Omental fat pad (tissue), 4 donors: ENCODE results near the gene NAT14. TPM values are rescaled to one million over a fixed set of nuclear protein-coding genes. Genes with fewer than 3 reads are reported as not detected.

Source experiments
- ATAC-seq: fragments of 150-250 bp; one replicate; pipeline ENCODE4 v1.9.1; 2016; ENCODE audit warnings: mild to moderate bottlenecking, moderate library complexity; ENCODE audit not compliant: low FRiP score
- DNase-seq: peaks from one replicate; pipeline ENCODE4 v3.0.0-alpha.2; 2019; ENCODE audit warnings: low spot score
- total RNA-seq, 4 donors: library from RNA; depleted of rRNA; stranded (reverse); fragments of >200 nt; gene quantifications; one replicate each; pipeline ENCODE4 v1.1.0, GENCODE V29; 2016
- TF ChIP-seq, protein P1 (sequence below), 3 donors: fragments of 450-650 bp; IDR thresholded peaks; one replicate each; pipeline ENCODE4 v1.5.1; 2016 to 2017; ENCODE audit warnings: antibody characterized with exemption in 3 of 3, mild to moderate bottlenecking in 3 of 3, moderate library complexity in 2 of 3

NAT14 gene
- total RNA-seq, 4 donors from 2014 or later: 2.3 to 4.6 (median 2.6) TPM

DNA sequence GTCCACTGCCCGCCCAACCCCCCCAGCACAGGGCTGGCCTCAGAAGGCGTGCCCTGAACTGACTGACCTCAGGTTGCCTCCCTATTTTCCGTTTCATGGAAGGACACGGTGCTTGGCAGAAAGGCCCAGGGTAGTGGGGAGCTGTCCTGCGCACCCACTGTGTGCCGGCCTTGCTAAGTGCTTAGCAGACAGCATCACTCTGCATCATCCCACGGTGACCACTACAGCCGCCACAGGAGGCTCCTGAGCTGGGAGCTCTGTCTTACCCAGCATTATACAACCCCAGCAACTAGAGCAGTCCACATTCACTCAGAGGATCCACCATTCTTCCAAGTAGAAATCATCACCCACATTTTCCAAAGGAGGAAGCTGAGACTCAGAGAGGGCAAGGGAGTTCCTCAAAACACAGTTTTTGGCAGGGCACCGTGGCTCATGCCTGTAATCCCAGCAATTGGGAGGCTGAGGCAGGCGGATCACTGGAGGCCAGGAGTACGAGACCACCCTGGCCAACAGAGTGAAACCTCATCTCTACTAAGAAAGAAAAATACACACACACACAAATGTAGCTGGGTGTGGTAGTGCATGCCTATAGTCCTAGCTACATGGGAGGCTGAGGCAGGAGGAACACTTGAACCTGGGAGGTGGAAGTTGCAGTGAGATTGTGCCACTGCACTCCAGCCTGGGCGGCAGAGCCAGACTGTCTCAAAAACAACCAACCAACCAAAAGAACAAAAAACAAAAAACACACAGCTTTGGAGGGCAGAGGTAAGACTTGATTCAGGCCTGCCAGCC, 50.4 kb downstream of the NAT14 start:
- DNase-seq: no peak
- ATAC-seq: no peak
- TF ChIP-seq, protein P1, sequence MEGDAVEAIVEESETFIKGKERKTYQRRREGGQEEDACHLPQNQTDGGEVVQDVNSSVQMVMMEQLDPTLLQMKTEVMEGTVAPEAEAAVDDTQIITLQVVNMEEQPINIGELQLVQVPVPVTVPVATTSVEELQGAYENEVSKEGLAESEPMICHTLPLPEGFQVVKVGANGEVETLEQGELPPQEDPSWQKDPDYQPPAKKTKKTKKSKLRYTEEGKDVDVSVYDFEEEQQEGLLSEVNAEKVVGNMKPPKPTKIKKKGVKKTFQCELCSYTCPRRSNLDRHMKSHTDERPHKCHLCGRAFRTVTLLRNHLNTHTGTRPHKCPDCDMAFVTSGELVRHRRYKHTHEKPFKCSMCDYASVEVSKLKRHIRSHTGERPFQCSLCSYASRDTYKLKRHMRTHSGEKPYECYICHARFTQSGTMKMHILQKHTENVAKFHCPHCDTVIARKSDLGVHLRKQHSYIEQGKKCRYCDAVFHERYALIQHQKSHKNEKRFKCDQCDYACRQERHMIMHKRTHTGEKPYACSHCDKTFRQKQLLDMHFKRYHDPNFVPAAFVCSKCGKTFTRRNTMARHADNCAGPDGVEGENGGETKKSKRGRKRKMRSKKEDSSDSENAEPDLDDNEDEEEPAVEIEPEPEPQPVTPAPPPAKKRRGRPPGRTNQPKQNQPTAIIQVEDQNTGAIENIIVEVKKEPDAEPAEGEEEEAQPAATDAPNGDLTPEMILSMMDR (IDR thresholded peaks at IDR 0.05): no peak

DNA sequence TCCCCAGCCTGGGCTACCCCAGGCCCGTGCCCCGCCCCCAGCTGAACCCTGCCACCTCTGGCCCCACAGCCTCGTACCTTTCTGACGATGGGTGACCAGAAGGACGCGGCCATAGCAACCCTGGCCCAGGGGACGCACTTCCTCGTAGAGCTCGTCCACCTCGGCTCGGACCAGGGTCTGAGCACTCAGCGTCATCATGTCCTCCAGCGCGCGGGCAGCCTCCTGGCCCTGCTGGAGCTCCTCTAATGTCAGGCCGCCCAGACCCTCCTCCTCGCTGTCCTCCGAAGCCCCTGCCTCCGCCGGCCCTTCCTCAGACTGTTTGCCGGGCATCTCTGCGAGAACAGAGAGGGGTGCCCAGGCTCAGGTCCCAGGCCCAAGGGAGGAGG, 51.0 kb downstream of the NAT14 start:
- ATAC-seq: no peak
- TF ChIP-seq, protein P1 (IDR thresholded peaks at IDR 0.05): no peak
- no peak for DNase-seq

GRCh38 chr19:55536366-55536765, 51.4 kb downstream of the NAT14 start:
- TF ChIP-seq, protein P1 (IDR thresholded peaks at IDR 0.05): no peak
- ATAC-seq (no peak), DNase-seq (no peak)

Other genes with a start within 250 kb of the NAT14 start
- gene PPP6R1, start 226.2 kb upstream of the NAT14 start, total RNA-seq: 10 to 100 TPM; 27.8 to 43.6 (median 35.5) TPM
- gene HSPBP1, start 205.1 kb upstream of the NAT14 start, total RNA-seq: 10 to 100 TPM; 19.5 to 25.9 (median 21.2) TPM
- gene BRSK1, start 201.2 kb upstream of the NAT14 start, total RNA-seq: 1 to 10 TPM in 1 of 4 donors, under 1 TPM in 1, not detected in 2; 0.19 to 2.1 TPM
- gene TMEM150B, start 159.8 kb upstream of the NAT14 start, total RNA-seq: 10 to 100 TPM in 2 of 4 donors, 1 to 10 TPM in 2; 5.6 to 26.7 (median 16.6) TPM
- gene KMT5C, start 145.3 kb upstream of the NAT14 start, total RNA-seq: 10 to 100 TPM in 1 of 4 donors, 1 to 10 TPM in 3; 5.3 to 22.9 (median 6.8) TPM
- under 1 TPM in 1 of 4 donors, not detected in 3; 0.56 TPM for gene COX6B2, start 130.5 kb upstream of the NAT14 start, total RNA-seq
- under 1 TPM in 1 of 4 donors, not detected in 3; 0.09 TPM for gene GARIN5B, start 121.9 kb upstream of the NAT14 start, total RNA-seq
- gene IL11, start 114.7 kb upstream of the NAT14 start, total RNA-seq: 1 to 10 TPM in 1 of 4 donors, under 1 TPM in 1, not detected in 2; 0.28 to 1.2 TPM
- gene TMEM190, start 108.4 kb upstream of the NAT14 start, total RNA-seq: not detected
- 1 to 10 TPM in 3 of 4 donors, not detected in 1; 1.5 to 1.7 (median 1.6) TPM for gene TMEM238, start 100.9 kb upstream of the NAT14 start, total RNA-seq
- 100 to 1,000 TPM; 490 to 747 (median 555) TPM for gene RPL28, start 99.3 kb upstream of the NAT14 start, total RNA-seq
- gene UBE2S, start 77.4 kb upstream of the NAT14 start, total RNA-seq: 10 to 100 TPM in 2 of 4 donors, 1 to 10 TPM in 2; 7.4 to 25.6 (median 13.0) TPM
- not detected for gene SHISA7, start 41.9 kb upstream of the NAT14 start, total RNA-seq
- gene ISOC2, start 23.5 kb upstream of the NAT14 start, total RNA-seq: 10 to 100 TPM; 52.5 to 96.8 (median 62.5) TPM
- gene C19orf85, start 20.4 kb upstream of the NAT14 start, total RNA-seq: not detected
- 1 to 10 TPM; 1.7 to 6.4 (median 2.6) TPM for gene ZNF628, start 8.6 kb upstream of the NAT14 start, total RNA-seq
- gene SSC5D, start 3.2 kb downstream of the NAT14 start, total RNA-seq: 1 to 10 TPM; 1.6 to 6.1 (median 3.5) TPM
- under 1 TPM in 1 of 4 donors, not detected in 3; 0.56 TPM for gene SBK2, start 51.9 kb downstream of the NAT14 start, total RNA-seq
- 1 to 10 TPM in 1 of 4 donors, under 1 TPM in 2, not detected in 1; 0.36 to 1.5 (median 0.79) TPM for gene SBK3, start 60.4 kb downstream of the NAT14 start, total RNA-seq
- 1 to 10 TPM; 1.3 to 4.0 (median 2.3) TPM for gene ZNF579, start 95.7 kb downstream of the NAT14 start, total RNA-seq
- 1 to 10 TPM; 4.2 to 7.1 (median 5.0) TPM for gene FIZ1, start 114.3 kb downstream of the NAT14 start, total RNA-seq
- 10 to 100 TPM; 15.6 to 27.5 (median 17.4) TPM for gene ZNF524, start 115.1 kb downstream of the NAT14 start, total RNA-seq
- gene ZNF865, start 120.5 kb downstream of the NAT14 start, total RNA-seq: 1 to 10 TPM; 2.2 to 6.3 (median 3.8) TPM
- 1 to 10 TPM; 2.5 to 3.8 (median 3.2) TPM for gene ZNF784, start 139.4 kb downstream of the NAT14 start, total RNA-seq
- 10 to 100 TPM; 11.4 to 20.5 (median 13.8) TPM for gene ZNF580, start 155.8 kb downstream of the NAT14 start, total RNA-seq
- 10 to 100 TPM in 3 of 4 donors, 1 to 10 TPM in 1; 9.9 to 15.0 (median 11.9) TPM for gene ZNF581, start 158.5 kb downstream of the NAT14 start, total RNA-seq
- 10 to 100 TPM in 3 of 4 donors, 1 to 10 TPM in 1; 9.8 to 15.2 (median 11.0) TPM for gene CCDC106, start 163.0 kb downstream of the NAT14 start, total RNA-seq
- 100 to 1,000 TPM in 2 of 4 donors, 10 to 100 TPM in 2; 55.2 to 132 (median 86.1) TPM for gene U2AF2, start 169.8 kb downstream of the NAT14 start, total RNA-seq
- gene EPN1, start 190.0 kb downstream of the NAT14 start, total RNA-seq: 10 to 100 TPM; 56.4 to 82.3 (median 62.0) TPM